Endothelial cell of umbilical vein (primary cell): Measurements from ENCODE around the gene MSTO1.

Source experiments
- CTCF ChIP-seq, 2 donors: IDR thresholded peaks; 1 replicate in 1 of 2; 2 replicates in 1 of 2; pipeline ENCODE4 v1.5.1; 2011; ENCODE audit warnings: low read length in 2 of 2, mild to moderate bottlenecking in 2 of 2, moderate library complexity in 2 of 2, control low read depth in 1 of 2, inconsistent platforms in 1 of 2, low read depth in 1 of 2; ENCODE audit not compliant: insufficient read depth in 1 of 2; ENCODE audit errors: extremely low read depth in 1 of 2
- EZH2 ChIP-seq: IDR thresholded peaks from 2 replicates; pipeline ENCODE4 v1.6.1; 2012; ENCODE audit warnings: borderline replicate concordance, low read depth, mild to moderate bottlenecking, moderate library complexity, low read length, inconsistent platforms; ENCODE audit not compliant: severe bottlenecking
- GATA2 ChIP-seq: IDR thresholded peaks from 2 replicates; pipeline ENCODE4 v1.7.0; 2011; ENCODE audit warnings: low read depth, mild to moderate bottlenecking, moderate library complexity, mixed read lengths, low read length; ENCODE audit not compliant: insufficient read length, insufficient read depth
- JUN ChIP-seq: IDR thresholded peaks from 2 replicates; pipeline ENCODE4 v1.6.1; 2011; ENCODE audit warnings: borderline replicate concordance, low read depth; ENCODE audit not compliant: insufficient read length, insufficient read depth
- MAX ChIP-seq: IDR thresholded peaks from 2 replicates; pipeline ENCODE4 v1.6.1; 2011; ENCODE audit not compliant: insufficient read depth, insufficient read length
- MYC ChIP-seq: IDR thresholded peaks from one replicate; pipeline ENCODE4 v1.6.1; 2011; ENCODE audit warnings: mild to moderate bottlenecking, low read depth, low read length
- POLR2A ChIP-seq: IDR thresholded peaks from 2 replicates; pipeline ENCODE4 v1.6.1; 2012; ENCODE audit warnings: low read depth, mild to moderate bottlenecking, control low read depth, low read length
- POLR2AphosphoS5 ChIP-seq: IDR thresholded peaks from 2 replicates; pipeline ENCODE4 v1.6.1; 2012; ENCODE audit warnings: low read depth, mild to moderate bottlenecking, control low read depth, low read length, moderate library complexity; ENCODE audit not compliant: insufficient read depth

- TF ChIP-seq CTCF (IDR thresholded peaks at IDR 0.05; ENCODE audit: extremely low read depth in 1 of 2, insufficient read depth in 1 of 2, low read depth in 1 of 2, low read length in 2 of 2) = no peak
- TF ChIP-seq POLR2A = no peak
- no peak for TF ChIP-seq POLR2AphosphoS5
- TF ChIP-seq MAX = no peak
- TF ChIP-seq MYC = no peak
- TF ChIP-seq EZH2 = no peak
- no peak for TF ChIP-seq JUN
- no peak for TF ChIP-seq GATA2
These were observed 13.3 kb downstream of the MSTO1 start for GRCh38 chr1:155623357-155623756.
